Measurements from ENCODE around the gene CCS.
A peak's percentile ranks its signal among the peaks of the same experiment; 100 is the strongest.
"Not testable (repeated sequence)": the region's sequence is repeated elsewhere in the genome, so short reads cannot be mapped to it uniquely, and the experiment has no call there.

The CCS gene

GRCh38 chr11:66592457-66593302 lies at the start of gene CCS, which contains the start of gene CCDC87:
TSS of gene CCS (plus strand) at chr11:66593185. CDS start at chr11:66593262, 77 bp downstream.
TSS of gene CCDC87 (minus strand) at chr11:66593063. CDS start at chr11:66593015, 48 bp downstream.
- peak; percentile 98 to 99 for DNase-seq (ENCODE audit: low read depth in 2 of 2, low spot score in 1 of 2)

DNA sequence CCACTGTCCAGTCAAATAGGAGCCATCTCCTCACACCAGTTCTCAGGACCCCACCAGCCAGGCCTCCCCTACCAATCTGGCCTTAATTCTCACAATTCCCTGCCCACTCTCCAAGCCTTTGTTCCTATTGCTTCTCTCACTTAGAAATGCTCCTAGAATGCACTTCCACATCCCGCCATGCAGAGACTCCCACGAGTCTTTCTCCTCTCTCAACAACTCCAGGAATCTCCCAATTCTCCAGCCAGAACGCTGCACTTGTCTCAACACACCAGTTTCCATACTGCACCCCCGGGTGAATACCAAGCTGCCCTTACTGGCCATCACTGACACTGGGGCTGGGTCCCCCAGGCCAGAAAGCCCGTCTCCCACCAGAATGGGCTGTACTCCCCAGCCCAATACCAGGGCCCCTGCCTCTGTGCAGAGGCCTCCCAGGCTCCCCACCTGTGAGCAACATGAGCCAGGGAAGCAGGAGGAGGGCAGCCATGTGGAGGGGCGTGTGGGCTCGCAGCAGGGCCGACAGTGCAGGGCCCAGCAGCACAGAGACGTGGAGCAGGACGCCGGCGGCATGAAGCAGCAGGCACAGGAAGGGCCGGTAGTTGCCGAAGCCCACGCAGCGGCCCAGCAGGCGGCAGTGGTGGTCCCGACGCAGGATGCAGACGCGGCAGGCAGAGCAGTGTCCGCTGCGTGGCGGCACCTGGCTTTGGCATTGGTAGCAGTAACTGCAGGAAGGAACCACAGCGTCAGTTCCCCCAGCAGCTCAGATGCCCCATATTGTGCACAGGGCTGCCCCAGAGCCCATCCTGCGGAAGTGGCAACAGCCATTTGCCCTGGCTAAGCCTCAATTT lies 49.5 kb upstream of the CCS start:
- peak; percentile 43 to 49 for DNase-seq (ENCODE audit: low read depth in 2 of 2, low spot score in 1 of 2)

- not testable (repeated sequence) for DNase-seq (ENCODE audit: low read depth in 2 of 2, low spot score in 1 of 2)
Measured at GRCh38 chr11:66544952-66545351, 48.0 kb upstream of the CCS start.

DNA sequence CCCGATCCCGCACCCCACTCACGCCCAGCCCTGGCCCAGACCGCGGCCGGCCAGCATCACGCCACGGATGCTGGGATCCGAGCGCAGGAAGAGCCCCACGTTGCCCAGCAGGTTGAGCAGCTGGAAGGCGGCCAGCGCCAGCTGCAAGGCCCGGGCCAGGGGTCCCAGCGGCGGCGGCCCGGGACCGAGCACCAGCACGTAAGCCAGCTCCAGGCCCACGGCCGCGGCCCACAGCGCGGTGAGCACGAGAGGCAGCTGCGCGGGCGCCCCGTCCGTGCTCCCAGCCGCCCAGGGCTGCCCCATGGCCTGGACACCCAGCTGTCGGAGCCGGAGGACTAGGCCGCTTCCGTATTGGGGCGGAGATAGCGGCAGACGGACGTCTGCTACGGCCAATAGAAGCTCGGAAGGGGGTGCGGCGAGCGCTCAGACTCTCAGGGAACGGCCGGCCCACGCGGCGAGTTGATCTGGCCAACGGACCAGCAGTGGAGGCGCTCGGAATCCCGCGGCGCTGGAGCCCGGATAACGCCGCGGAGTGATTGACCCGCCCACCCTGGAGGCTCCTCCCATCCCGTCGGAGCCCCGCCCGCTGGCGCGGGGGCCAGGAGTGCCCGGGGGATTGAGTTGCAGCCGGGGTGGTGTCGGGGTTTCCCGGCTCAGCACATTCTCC lies 47.2 kb upstream of the CCS start, which contains the start of gene ZDHHC24:
TSS of gene ZDHHC24 (minus strand) at position 348 of the 667 bp plus-strand sequence. CDS start at position 303, 45 bp downstream.
- peak; percentile 42 to 58 for DNase-seq (ENCODE audit: low read depth in 2 of 2, low spot score in 1 of 2)

- no peak for DNase-seq (ENCODE audit: low read depth in 2 of 2, low spot score in 1 of 2)
Measured at GRCh38 chr11:66546368-66546965, 46.5 kb upstream of the CCS start, which contains the start of gene ACTN3. TSS of gene ACTN3 (plus strand) at chr11:66546903. CDS start at chr11:66546938, 35 bp downstream.

- no peak for DNase-seq (ENCODE audit: low read depth in 2 of 2, low spot score in 1 of 2)
Measured at GRCh38 chr11:66546966-66547661, 45.9 kb upstream of the CCS start.

GRCh38 chr11:66547662-66548009 lies 45.3 kb upstream of the CCS start:
- DNase-seq (ENCODE audit: low read depth in 2 of 2, low spot score in 1 of 2), result no peak

DNA sequence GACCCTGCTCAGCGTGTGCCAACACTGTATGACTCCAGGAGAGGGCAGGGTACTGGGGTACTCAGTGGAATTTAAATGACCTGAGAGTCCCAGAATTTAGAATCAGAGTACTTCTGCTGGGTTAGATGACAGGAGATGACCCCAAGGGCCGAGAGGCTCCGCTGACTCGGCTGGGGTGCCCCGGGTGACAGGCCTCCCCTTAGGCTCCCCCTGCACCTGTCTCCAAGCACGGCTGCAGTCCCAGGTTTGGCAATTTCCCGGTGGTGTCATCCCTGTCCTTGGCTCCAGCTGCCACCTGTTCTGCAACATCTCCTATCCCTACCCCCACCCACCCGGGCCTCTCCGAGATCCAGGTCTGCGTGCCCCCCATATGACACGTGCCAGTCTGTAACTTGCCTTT lies 44.9 kb upstream of the CCS start:
- DNase-seq (ENCODE audit: low read depth in 2 of 2, low spot score in 1 of 2), result no peak

GRCh38 chr11:66548774-66549630 lies 44.0 kb upstream of the CCS start:
- DNase-seq (ENCODE audit: low read depth in 2 of 2, low spot score in 1 of 2), result no peak

GRCh38 chr11:66549696-66550095 lies 43.3 kb upstream of the CCS start:
- DNase-seq (ENCODE audit: low read depth in 2 of 2, low spot score in 1 of 2), result no peak

- DNase-seq (ENCODE audit: low read depth in 2 of 2, low spot score in 1 of 2), result no peak
Measured at GRCh38 chr11:66550887-66551286, 42.1 kb upstream of the CCS start.

DNA sequence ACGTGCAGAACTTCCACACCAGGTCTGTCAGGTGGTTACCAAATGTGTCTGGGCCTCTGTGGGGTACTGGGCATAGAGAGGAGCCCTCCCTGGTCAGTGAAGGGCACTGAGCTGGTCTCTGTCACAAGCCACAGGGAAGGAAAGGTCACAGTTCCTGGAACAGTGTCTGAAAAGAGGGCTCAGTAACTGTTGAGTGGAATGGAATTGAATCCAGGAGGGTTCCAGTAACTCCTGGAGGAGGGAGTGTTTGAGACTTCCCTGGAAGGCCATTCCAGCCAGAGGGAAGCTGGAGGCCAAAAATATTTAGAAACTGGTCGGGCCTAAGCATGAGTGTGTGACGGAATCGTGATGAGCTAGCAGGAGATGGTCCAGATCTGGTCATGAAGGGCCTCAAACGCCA lies 38.4 kb upstream of the CCS start:
- DNase-seq (ENCODE audit: low read depth in 2 of 2, low spot score in 1 of 2), result no peak

GRCh38 chr11:66555416-66555815 lies 37.6 kb upstream of the CCS start:
- DNase-seq (ENCODE audit: low read depth in 2 of 2, low spot score in 1 of 2), result no peak

- no peak for DNase-seq (ENCODE audit: low read depth in 2 of 2, low spot score in 1 of 2)
Measured at GRCh38 chr11:66556086-66556485, 36.9 kb upstream of the CCS start.

DNA sequence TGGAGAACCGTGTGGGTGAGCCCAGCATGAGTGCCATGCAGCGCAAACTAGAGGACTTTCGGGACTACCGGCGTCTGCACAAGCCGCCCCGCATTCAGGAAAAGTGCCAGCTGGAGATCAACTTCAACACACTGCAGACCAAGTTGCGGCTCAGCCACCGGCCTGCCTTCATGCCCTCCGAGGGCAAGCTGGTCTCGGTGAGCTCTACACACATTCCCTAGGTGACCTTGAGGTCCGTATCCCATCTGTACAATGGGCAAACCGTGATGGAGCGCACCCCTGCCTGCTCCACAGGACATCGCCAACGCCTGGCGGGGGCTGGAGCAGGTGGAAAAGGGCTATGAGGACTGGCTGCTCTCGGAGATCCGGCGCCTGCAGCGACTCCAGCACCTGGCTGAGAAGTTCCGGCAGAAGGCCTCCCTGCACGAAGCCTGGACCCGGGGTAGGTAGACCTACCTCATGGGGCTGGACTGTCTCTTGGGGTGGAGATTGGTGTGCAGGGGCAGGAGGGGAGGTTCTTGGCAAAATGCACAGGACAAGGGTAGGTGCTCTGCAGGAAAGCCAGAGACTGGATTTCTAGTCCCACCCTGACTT lies 35.2 kb upstream of the CCS start:
- no peak for DNase-seq (ENCODE audit: low read depth in 2 of 2, low spot score in 1 of 2)

GRCh38 chr11:66559142-66559865 lies 33.7 kb upstream of the CCS start:
- DNase-seq (ENCODE audit: low read depth in 2 of 2, low spot score in 1 of 2), result no peak

DNA sequence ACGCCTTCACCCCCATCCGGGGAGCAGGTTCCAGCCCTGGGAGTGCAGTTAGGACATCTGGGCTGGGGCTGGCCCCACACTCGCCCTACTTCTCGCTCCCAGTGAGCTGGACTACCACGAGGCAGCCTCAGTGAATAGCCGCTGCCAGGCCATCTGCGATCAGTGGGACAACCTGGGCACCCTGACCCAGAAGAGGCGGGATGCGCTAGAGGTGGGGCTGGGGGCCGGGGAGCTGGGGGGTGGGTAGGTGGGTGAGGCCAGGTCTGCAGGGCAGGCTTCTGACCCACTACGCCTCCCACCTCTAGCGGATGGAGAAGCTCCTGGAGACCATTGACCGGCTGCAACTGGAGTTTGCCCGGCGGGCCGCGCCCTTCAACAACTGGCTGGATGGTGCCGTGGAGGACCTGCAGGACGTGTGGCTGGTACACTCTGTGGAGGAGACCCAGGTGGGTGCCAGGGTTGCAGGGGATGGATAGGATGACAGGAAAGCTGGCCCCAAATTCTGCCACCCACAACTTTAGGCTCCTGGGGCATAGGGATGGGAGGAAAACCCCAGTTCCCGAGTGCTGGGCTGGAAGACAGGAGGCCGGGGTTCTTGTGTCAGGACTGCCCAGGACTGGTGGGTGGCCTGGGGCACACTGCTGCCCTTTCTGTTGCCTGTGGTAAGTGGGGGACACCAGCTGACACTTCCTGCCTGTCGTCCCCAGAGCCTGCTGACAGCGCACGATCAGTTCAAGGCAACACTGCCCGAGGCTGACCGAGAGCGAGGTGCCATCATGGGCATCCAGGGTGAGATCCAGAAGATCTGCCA lies 32.9 kb upstream of the CCS start:
- no peak for DNase-seq (ENCODE audit: low read depth in 2 of 2, low spot score in 1 of 2)
